ENCODE measurements around the gene EMP2. TPM values are rescaled to one million over a fixed set of nuclear protein-coding genes. Genes with fewer than 3 reads are reported as not detected.

The EMP2 gene
- total and polyA plus RNA-seq, 2 of the 4 experiments (the other 2 are of a cell fraction): 13.8 to 18.3 TPM

GRCh38 chr16:10535461-10535860 is 44.9 kb downstream of the EMP2 start:
- H3K36me3 ChIP-seq (ENCODE audit: control insufficient read depth, insufficient read depth, low read length): peaks cover 3% of the 10 kb centered on the region; the same call in 1 of the 2 replicates
- no peak overlapping the region for H2AK9ac ChIP-seq (replicated peaks; ENCODE audit: low read depth, low read length, poor library complexity)
- H2AK5ac ChIP-seq (ENCODE audit: low read depth, low read length): no peak overlapping the region
- no peak overlapping the region for H4K91ac ChIP-seq (ENCODE audit: insufficient read depth, low read depth, low read length)
- DNase-seq (no peak), ATAC-seq (ENCODE audit: low read depth) (no peak)
- no peak overlapping the region for H3K23ac ChIP-seq (ENCODE audit: low read depth, low read length)
- H3K79me1 ChIP-seq (ENCODE audit: low read depth in 1 of 2, low read length in 2 of 2): no peaks in the 10 kb centered on the region; a peak in 1 of 4 replicates
- H2BK20ac ChIP-seq (ENCODE audit: low read depth, low read length): no peak overlapping the region
- no peak overlapping the region for H4K5ac ChIP-seq (ENCODE audit: low read depth, low read length)
- H3K27ac ChIP-seq (ENCODE audit: insufficient read depth, low read length): no peak overlapping the region
- H3K18ac ChIP-seq (ENCODE audit: low read depth, low read length): no peak overlapping the region
- in situ Hi-C loops (cut with MboI; ENCODE audit: low sequenced_read_pairs): no loop called here
- H3K9ac ChIP-seq (ENCODE audit: low read depth, low read length): no peak overlapping the region
- no peak overlapping the region for H3K14ac ChIP-seq (replicated peaks; ENCODE audit: low read depth, low read length)
- H4K20me1 ChIP-seq (ENCODE audit: insufficient read depth, low read length): no peaks in the 10 kb centered on the region
- H4K8ac ChIP-seq (ENCODE audit: low read depth in 2 of 2, low read length in 2 of 2): no peak overlapping the region
- no peaks in the 10 kb centered on the region for H3K4me1 ChIP-seq (ENCODE audit: control insufficient read depth, insufficient read depth, low read length)
- H2BK5ac ChIP-seq (ENCODE audit: low read depth, low read length, poor library complexity, severe bottlenecking): no peak overlapping the region
- no peak overlapping the region for H2AFZ ChIP-seq (replicated peaks; ENCODE audit: low read length, poor library complexity)
- WGBS, 2 experiments (ENCODE audit: extremely low coverage in 2 of 2, insufficient read length in 1 of 2): no CpG with 5 or more reads among the region's 10 CpGs
- dilution Hi-C loops (cut with HindIII; ENCODE audit: low sequenced_read_pairs, unreplicated experiment): no loop called here
- intact Hi-C loops (cut with micrococcal nuclease): no loop called here
- no peak overlapping the region for H3K4me2 ChIP-seq (ENCODE audit: low read depth, low read length)
- no peak overlapping the region for H2BK15ac ChIP-seq (ENCODE audit: low read depth, low read length)
- H3K27me3 ChIP-seq (ENCODE audit: control insufficient read depth, insufficient read depth, low read length): no peaks in the 10 kb centered on the region
- no peak overlapping the region; the same call in 1 of the 2 replicates for H3K56ac ChIP-seq (ENCODE audit: extremely low read depth, insufficient read depth, low read length)
- CTCF ChIA-PET: no interaction called here
- no peak overlapping the region for H3K4me3 ChIP-seq (ENCODE audit: insufficient read depth, low read depth, low read length)
- POLR2A ChIA-PET (ENCODE audit: unreplicated experiment): no interaction called here
- no TSS peak for BruUV-seq (replicated peaks)
- no peak overlapping the region for H2BK120ac ChIP-seq (ENCODE audit: low read depth, low read length)
- peaks cover 3% of the 10 kb centered on the region; the same call in 1 of the 2 replicates for H3K9me1 ChIP-seq (ENCODE audit: insufficient read depth, low read length)
- H3K9me3 ChIP-seq (ENCODE audit: control insufficient read depth, insufficient read depth, low read length): no peaks in the 10 kb centered on the region
- no peak for TF ChIP-seq CHD1 (IDR thresholded peaks at IDR 0.05; ENCODE audit: low read depth, low read length)
- TF ChIP-seq, protein P1, sequence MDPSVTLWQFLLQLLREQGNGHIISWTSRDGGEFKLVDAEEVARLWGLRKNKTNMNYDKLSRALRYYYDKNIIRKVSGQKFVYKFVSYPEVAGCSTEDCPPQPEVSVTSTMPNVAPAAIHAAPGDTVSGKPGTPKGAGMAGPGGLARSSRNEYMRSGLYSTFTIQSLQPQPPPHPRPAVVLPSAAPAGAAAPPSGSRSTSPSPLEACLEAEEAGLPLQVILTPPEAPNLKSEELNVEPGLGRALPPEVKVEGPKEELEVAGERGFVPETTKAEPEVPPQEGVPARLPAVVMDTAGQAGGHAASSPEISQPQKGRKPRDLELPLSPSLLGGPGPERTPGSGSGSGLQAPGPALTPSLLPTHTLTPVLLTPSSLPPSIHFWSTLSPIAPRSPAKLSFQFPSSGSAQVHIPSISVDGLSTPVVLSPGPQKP (IDR thresholded peaks at IDR 0.05; ENCODE audit: borderline replicate concordance, low read depth, low read length): no peak
- TF ChIP-seq CEBPB (IDR thresholded peaks at IDR 0.05; ENCODE audit: low read depth, low read length): no peak
- no peak for TF ChIP-seq CTCF (conservative IDR thresholded peaks at IDR 0.05; ENCODE audit: low read depth, low read length)
- TF ChIP-seq FOS (IDR thresholded peaks at IDR 0.05; ENCODE audit: low read depth, low read length): no peak
- TF ChIP-seq MXI1 (IDR thresholded peaks at IDR 0.05; ENCODE audit: borderline replicate concordance, low read depth, low read length): no peak
- no peak for TF ChIP-seq SMC3 (IDR thresholded peaks at IDR 0.05; ENCODE audit: low read depth, low read length)
- TF ChIP-seq MAFK (IDR thresholded peaks at IDR 0.05; ENCODE audit: low read depth, low read length): no peak
- H3K4ac ChIP-seq (ENCODE audit: low read depth, low read length): no peak overlapping the region
